CD4-positive, alpha-beta T cell treated with Interleukin-17A for 1 hour (primary cell): ENCODE data around the gene PNPLA4.

ENCODE experiments used
- DNase-seq: peaks from one replicate; pipeline ENCODE4 v3.0.0-alpha.2; 2020

Gene PNPLA4

DNA sequence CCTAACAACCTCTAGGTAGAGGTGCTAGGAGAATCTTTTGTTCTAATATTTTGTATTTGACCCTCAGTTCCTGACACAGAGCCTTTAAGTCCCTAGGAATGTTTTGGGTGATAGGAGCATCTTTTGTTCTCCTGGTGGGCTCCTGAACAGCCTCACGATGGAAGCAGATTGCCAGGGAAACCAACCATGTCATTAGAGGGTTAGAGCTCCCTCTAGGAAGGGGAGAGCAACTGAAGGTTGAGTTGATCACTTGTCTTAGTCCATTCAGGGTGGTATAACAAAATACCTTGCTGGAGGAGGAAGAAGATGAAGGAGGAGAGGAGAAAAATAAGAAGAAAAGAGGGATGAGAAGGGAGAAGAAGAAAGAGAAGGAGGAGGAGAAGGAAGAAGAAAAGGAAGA is 75.0 kb downstream of the PNPLA4 start:
- DNase-seq = no peak
